ENCODE results near the gene AQP12B. TPM values are rescaled to one million over a fixed set of nuclear protein-coding genes. Genes with fewer than 3 reads are reported as not detected.
"Not testable (repeated sequence)": the region's sequence is repeated elsewhere in the genome, so short reads cannot be mapped to it uniquely, and the experiment has no call there.

AQP12B gene, protein sequence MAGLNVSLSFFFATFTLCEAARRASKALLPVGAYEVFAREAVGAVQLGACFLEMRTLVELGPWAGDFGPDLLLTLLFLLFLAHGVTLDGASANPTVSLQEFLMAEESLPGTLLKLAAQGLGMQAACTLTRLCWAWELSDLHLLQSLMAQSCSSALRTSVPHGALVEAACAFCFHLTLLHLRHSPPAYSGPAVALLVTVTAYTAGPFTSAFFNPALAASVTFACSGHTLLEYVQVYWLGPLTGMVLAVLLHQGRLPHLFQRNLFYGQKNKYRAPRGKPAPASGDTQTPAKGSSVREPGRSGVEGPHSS
- not detected in 2 replicates for total RNA-seq

DNA sequence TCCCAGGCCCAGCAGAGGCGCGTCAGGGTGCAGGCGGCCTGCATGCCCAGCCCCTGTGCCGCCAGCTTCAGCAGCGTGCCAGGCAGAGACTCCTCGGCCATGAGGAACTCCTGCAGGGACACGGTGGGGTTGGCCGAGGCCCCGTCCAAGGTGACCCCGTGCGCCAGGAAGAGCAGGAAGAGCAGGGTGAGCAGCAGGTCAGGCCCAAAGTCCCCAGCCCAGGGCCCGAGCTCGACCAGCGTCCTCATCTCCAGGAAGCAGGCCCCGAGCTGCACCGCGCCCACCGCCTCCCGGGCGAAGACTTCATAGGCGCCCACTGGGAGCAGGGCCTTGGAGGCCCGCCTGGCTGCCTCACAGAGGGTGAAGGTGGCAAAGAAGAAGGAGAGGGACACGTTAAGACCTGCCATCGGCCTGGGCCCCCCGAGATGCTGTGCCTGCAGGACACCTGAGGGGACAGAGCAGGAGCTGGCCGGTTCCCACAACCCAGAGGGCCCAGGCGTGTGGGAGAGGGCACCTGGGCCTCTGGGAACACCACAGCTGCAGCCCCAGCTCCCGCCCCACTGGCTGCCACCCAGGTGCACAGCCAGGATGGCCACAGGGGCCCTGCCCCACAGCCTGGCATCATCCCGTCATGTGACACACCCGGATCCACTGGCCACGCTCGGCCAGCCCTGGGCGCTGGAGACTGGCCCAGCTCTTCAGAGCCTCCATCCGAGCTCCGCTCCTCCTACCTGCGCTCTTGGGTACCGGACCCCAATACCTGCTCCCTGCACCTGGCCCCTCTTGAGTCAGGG, at the start of gene AQP12B:
AQP12B (minus strand) TSS at position 455 of the 794 bp plus-strand sequence; CDS start at position 407, 48 bp downstream.
- DNase-seq (ENCODE audit: low read depth in 2 of 2), result not testable (repeated sequence)

- DNase-seq (ENCODE audit: low read depth in 2 of 2), result no peak
Observed at GRCh38 chr2:240732184-240732583, 49.5 kb upstream of the AQP12B start.

DNA sequence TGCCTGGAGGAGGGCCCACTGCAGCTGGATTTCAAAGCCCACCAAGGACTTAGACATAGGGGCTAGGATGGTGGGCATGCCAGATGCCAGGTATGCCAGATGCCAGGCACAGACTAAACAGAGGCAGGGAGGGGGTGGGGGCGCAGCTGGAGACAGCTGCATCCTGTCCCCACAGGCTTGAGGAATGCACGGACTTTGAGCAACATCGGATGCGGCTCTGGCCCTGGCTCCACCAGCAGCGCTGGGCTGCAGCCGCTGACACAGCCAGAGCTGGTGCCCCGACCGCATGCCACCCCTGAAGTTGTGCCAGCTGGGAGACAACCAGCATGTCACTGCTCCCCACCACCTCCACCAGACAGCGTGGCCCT, 48.5 kb upstream of the AQP12B start:
- no peak for DNase-seq (ENCODE audit: low read depth in 2 of 2)

- DNase-seq (ENCODE audit: low read depth in 2 of 2), result no peak
Observed at GRCh38 chr2:240730501-240731177, 48.0 kb upstream of the AQP12B start.

GRCh38 chr2:240728827-240729226, 46.1 kb upstream of the AQP12B start:
- DNase-seq (ENCODE audit: low read depth in 2 of 2), result no peak

DNA sequence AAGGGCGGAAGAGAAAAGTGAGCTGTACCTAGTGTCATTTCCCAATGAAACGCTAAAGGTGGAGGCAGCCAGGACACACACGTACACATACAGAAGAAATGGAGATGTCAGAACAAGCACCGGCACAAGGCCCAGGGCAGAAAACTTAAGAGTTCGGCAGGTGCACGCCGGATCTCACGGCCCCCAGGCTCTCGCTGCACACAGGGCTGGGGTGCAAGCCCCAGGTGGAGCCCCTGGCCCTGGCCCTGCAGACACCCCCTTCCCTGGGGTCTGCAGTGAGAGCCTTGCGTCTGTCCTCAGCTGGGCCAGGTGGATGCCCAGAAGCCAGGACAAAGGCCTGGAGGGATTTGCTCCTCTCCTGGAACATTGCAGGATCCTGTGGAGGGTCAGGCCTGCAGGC, 45.7 kb upstream of the AQP12B start:
- DNase-seq (ENCODE audit: low read depth in 2 of 2), result no peak

DNA sequence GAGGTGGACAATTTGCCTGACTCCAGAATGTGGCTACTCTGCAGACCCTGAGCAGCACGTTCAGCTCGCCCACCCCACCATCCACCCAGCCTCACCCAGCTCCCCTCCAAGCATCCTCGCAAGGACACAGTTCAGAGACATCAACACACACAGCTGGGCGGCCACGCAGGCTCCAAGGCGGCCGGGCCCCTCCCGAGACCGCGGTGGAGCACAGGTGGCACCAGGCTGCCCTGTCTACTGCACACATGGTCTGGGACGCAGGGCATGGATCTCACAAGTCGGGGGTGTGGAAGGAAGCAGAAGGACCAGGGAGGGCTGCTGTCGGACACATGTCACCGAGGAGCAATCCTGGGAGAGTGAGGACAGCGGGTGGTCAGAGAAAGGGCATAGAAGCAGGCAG, 45.2 kb upstream of the AQP12B start:
- DNase-seq (ENCODE audit: low read depth in 2 of 2), result no peak

- DNase-seq (ENCODE audit: low read depth in 2 of 2), result no peak
Observed at GRCh38 chr2:240727439-240727838, 44.8 kb upstream of the AQP12B start.

GRCh38 chr2:240726876-240727275, 44.2 kb upstream of the AQP12B start:
- DNase-seq (ENCODE audit: low read depth in 2 of 2), result no peak

- DNase-seq (ENCODE audit: low read depth in 2 of 2), result no peak
Observed at GRCh38 chr2:240725671-240726070, 43.0 kb upstream of the AQP12B start.

GRCh38 chr2:240725266-240725665, 42.6 kb upstream of the AQP12B start:
- DNase-seq (ENCODE audit: low read depth in 2 of 2), result no peak

GRCh38 chr2:240724431-240724830, 41.7 kb upstream of the AQP12B start:
- DNase-seq (ENCODE audit: low read depth in 2 of 2), result no peak

- DNase-seq (ENCODE audit: low read depth in 2 of 2), result no peak
Observed at GRCh38 chr2:240723851-240724250, 41.2 kb upstream of the AQP12B start.

- DNase-seq (ENCODE audit: low read depth in 2 of 2), result no peak
Observed at GRCh38 chr2:240722796-240723735, 40.4 kb upstream of the AQP12B start.

- DNase-seq (ENCODE audit: low read depth in 2 of 2), result no peak
Observed at GRCh38 chr2:240722376-240722775, 39.7 kb upstream of the AQP12B start.

- DNase-seq (ENCODE audit: low read depth in 2 of 2), result no peak
Observed at GRCh38 chr2:240721596-240722180, 39.0 kb upstream of the AQP12B start.

DNA sequence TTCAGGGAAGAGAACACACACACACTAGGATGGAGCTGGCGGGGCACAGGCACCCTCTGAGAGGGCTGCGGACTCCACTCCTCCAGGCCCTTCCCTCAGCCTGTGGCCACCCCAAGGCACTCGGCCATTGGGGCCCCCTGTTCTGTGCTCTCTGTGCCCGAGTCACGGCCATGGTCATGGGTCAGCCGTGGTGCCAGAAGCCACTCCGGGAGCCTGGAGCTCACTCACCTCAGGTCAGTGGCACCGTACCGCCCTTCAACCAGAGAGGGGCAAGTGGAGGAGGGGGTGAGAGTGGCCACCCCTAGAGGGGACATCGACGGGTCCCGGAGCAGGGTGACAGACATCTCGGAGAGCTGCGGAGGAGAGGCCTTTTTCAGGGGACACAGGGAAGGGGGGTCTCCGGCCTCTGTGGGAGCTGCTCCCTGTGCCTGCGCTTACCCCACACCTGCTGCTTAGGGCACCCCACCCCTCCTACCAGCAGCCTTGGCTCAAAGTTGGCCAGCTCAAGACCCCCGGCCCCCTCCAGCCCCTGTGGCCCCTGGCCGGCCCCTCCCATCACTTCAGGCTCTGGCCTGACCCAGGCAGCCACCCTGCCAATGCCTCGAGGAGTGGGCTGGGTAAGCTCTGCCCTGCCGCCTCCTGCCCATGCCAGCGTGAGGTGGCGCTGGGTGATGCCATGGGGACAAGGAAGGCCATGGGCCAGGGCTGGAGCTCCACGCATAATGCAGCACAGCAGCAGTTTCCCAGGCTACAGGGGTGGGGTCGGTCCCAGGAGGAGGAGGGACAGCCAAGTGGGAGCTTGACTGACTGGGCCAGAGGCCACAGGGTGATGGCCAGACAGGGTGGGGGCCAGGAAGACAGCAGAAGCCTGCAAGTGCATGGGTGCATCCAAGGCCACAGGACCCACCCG, 38.3 kb upstream of the AQP12B start:
- no peak for DNase-seq (ENCODE audit: low read depth in 2 of 2)

GRCh38 chr2:240719676-240720545, 37.2 kb upstream of the AQP12B start:
- no peak for DNase-seq (ENCODE audit: low read depth in 2 of 2)
